NCI-H2196 treated with DMSO at 0.1 percent for 48 hours (cell line): ENCODE measurements around the gene MCRS1.

Source experiments
- DNase-seq: peaks from one replicate; lab custom pipeline; 2025; ENCODE audit not compliant: unreplicated experiment; lab: John Stamatoyannopoulos, UW

Gene MCRS1

DNA sequence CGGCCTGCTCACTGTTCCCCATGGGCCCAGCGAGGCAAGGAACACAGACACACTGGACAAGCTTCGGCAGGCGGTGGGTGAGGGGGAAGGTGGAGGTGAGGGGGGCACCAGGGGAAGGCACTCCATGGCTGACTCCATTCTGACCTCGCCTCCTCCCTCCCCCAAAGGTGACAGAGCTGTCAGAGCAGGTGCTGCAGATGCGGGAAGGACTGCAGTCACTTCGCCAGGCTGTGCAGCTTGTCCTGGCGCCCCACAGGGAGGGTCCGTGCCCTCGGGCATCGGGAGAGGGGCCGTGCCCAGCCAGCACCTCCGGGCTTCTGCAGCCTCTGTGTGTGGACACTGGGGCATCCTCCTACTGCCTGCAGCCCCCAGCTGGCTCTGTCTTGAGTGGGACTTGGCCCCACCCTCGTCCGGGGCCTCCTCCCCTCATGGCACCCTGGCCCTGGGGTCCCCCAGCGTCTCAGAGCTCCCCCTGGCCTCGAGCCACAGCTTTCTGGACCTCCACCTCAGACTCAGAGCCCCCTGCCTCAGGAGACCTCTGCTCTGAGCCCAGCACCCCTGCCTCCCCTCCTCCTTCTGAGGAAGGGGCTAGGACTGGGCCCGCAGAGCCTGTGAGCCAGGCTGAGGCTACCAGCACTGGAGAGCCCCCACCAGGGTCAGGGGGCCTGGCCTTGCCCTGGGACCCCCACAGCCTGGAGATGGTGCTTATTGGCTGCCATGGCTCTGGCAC is 10.6 kb downstream of the MCRS1 start:
- no peak for DNase-seq

DNA sequence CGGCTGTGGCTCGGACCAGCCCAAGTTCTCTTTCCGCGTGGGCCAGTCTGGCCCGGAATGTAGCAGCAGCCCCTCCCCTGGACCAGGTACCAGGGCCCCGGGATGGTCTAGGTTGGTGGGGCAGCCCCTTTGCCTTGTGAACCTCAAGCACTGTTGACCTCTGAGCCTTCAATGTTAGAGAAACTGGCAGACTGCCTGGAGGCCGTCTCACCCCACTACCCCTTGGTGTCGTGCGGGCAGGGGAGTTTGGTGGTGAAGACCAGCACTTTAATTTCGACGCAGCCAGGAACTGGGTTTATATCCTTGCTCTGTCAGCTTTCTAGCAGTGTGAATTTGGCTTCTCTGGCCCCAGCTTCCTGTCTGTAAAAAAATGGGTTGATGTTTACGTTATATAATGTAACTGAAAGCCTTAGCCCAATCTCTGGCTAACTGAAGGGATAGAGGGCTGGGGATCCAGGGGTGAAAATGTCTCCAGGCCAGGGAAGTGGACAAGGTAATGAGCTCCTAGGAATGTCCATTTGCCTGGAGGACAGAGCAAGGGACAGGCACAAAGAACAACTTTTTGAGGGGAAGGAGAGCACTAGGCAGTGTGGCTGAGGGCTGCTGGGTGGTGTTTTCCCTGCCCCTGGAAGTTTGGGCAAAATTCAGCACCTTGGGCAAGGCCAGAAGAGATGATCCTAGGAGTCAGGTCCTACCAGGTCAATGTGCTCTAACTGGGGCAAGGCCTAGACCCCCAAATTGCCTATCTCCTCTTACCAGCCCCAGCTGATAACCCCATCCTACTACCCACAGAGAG is 11.4 kb downstream of the MCRS1 start:
- no peak for DNase-seq

- DNase-seq = no peak
These were observed 12.1 kb downstream of the MCRS1 start for GRCh38 chr12:49555631-49556390.

DNA sequence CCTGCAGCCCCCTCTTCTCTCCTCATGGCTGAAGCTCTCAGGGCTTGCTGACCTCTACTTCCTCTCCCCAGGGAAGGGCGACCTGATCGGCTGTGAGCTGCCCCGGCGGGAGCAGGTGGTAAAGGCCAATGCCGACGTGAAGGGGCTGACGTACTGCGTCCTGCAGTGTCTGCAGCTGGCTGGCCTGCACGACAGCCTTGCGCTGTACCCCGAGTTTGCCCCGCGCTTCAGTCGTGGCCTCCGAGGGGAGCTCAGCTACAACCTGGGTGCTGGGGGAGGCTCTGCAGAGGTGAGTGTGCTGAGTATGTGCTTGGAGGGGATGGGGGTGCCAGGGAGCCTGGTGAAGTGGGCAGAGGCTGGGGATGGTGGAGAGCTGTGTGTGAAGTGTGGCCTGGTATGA is 13.7 kb downstream of the MCRS1 start:
- no peak for DNase-seq

DNA sequence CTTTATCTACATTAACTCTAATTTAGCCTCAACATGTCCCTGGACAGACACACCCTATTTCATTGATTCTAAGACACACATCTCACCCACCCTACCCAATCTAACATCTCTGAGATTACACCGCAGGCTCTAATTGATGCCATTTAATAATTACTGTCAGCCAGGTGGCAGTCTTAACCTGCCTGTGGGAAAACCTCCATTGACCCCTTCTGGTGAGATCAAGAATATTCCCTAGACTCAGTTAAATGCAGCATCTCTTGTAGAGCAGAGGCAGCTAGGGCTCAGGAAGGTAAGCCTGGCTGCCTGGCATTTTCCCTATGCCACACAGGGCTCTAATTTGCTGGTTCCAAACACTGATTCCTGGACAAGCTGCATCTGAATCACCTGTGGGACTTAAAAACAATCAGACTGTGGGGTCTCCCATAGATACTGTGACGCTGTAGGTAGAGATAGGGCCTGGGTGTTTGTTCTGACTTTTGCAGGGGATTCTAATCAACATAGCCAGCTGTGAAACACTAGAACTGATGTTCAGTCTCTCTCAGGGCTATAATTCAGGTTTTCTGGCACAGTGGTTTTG is 14.3 kb downstream of the MCRS1 start:
- peak; percentile 34 for DNase-seq

- no peak for DNase-seq
These were observed 15.0 kb downstream of the MCRS1 start for GRCh38 chr12:49552899-49553298.

GRCh38 chr12:49552425-49552824 is 15.5 kb downstream of the MCRS1 start:
- no peak for DNase-seq

DNA sequence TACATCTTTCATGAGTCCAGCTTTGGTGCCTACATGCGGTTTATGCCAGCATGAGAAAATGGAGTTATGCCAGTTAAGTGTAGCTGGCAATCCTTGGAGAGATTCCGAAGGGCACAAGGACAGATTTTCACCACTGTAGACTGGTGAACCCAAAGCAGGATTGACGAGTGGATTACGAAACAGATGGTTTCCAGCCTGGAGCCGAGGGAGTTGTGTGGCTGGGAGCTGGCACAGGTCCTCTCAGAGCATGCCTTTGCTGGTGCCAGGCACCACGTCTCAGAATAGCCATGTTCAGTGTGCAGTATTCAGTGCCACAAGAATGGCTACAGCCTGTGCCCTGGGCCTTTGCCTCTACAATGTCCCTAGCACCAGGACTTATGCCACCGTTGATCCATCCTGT is 15.9 kb downstream of the MCRS1 start:
- DNase-seq = no peak

DNA sequence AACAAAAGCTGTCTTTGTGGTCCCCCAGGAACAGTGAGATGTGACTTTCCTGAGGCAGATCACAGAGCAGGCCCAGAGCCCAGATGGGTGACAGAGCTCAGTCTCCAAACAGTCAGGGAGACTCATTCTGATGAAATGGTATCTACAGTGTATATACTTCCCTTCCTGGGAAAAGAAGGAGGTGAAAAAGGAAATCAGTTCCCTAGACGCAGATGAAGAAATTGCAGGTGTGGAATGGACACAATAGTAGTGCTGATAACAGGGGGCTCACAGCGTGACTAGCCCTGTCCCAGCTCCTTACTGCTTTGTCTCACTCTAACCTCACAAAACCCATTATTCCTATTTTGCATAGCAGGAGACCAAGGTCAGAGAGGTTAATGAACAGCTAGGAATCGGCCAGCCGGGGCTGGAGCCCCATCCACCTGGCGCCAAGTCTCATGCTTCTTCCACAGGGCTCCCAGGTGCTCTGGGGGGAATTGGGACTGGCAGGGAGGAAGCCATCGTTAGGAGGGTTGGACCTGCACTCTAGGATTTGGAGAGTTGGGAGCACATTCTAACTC is 17.2 kb downstream of the MCRS1 start:
- no peak for DNase-seq

DNA sequence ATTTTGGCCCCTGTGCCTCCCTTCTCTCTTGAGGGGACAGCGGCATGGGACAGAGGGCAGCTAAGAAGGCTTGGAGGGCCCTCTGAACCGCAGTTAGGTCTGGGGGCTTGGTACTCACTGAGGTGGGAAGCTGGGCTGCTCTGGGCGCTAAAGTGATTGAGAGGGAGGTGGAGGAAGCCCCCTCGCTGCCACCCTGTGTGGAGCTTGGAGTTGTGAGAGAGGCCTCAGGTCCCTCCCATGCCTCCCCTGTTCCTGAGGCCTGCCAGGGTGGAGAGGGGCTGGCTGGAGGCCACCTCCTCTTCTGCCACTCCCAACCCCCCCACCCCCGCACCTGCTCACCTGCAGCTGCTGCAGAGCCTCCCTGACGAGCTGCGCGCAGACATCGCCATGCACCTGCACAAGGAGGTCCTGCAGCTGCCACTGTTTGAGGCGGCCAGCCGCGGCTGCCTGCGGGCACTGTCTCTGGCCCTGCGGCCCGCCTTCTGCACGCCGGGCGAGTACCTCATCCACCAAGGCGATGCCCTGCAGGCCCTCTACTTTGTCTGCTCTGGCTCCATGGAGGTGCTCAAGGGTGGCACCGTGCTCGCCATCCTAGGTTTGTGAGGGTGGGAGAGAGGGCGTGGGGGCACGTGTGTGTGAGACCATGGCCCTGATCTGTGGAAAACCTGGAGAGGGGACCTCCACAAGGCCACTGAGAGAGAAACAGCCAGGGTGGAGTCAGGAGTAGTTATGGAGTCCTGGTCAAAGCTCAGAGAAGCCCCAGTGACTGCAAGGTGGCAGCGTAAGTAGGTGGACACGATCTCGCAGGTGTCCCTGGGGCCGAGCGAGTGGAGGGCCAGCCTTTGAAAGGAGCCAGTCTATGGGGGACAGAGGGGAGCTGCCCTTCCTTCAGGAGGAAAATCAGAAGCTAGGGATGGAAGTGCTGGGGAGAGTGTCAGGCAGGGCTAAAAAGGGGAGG is 17.9 kb downstream of the MCRS1 start:
- peak; percentile 55 for DNase-seq

DNA sequence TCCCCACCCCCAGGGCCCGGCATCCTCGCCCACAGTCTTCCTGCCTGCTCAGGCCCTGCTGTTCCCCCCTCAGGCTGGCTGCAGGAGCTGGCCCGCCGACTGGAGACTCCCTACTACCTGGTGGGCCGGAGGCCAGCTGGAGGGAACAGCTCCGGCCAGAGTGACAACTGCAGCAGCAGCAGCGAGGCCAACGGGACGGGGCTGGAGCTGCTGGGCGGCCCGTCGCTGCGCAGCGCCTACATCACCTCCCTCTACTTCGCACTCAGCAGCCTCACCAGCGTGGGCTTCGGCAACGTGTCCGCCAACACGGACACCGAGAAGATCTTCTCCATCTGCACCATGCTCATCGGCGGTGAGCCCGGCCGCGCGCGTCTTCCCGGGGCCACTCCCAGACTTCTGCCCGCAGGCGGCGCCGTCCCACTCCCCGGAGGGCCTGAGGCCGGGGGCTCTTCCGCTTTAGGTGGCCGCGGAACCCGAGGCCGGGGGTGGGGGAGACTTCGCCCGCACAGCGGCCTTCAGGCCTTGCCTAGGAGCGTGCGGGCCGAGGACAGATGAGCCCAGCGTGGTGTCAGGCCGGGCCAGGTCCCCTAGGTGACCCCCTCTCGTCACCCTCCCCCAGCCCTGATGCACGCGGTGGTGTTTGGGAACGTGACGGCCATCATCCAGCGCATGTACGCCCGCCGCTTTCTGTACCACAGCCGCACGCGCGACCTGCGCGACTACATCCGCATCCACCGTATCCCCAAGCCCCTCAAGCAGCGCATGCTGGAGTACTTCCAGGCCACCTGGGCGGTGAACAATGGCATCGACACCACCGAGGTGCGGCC is 18.9 kb downstream of the MCRS1 start:
- no peak for DNase-seq

GRCh38 chr12:49548481-49548821 is 19.5 kb downstream of the MCRS1 start:
- DNase-seq = no peak

DNA sequence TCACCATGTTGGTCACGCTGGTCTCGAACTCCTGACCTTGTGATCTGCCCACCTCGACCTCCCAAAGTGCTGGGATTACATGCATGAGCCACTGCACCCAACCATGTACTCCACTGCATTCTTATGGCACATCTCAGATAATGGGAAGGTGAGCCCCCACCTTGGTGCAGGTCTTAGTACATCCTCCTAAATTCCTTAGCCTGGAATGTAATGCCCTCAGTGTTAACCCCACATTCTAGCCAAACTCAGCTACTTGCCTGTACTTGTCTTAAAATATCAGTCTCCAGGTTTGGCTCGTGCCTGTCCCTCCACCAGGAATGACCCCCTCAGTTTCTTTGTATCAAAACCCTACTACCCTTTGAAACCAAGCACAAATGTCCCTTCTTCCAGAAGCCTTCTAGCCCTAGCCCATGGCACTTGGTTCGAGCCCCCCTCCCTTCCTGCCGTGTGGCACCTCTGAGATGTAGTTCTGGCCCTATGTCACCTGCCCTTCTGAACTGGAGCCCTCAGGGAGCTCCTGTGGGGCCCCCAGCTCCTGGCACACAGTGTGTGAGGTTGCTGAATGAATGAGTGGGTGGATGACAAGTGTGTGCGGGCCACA is 20.8 kb downstream of the MCRS1 start:
- DNase-seq = no peak

GRCh38 chr12:49546481-49546880 is 21.5 kb downstream of the MCRS1 start:
- no peak for DNase-seq

DNA sequence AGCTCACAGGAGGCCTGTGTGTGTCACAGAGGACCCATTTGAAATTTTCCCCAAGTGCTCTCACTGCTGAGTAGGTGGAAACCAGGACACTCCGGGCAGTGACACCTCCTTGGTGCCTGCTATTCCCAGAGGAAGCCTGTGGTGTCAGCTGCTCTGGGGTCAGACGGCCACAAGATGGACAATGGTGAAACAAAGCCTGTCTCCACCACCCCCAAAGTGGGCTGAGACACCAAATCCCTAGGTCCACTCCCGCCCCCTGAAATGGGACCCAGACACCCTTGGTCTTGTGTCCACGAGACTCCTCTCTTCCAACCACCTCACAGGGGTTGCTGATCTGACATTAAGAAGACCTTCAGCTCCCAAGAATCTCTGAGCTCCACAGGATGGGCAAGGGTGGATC is 22.1 kb downstream of the MCRS1 start:
- no peak for DNase-seq

DNA sequence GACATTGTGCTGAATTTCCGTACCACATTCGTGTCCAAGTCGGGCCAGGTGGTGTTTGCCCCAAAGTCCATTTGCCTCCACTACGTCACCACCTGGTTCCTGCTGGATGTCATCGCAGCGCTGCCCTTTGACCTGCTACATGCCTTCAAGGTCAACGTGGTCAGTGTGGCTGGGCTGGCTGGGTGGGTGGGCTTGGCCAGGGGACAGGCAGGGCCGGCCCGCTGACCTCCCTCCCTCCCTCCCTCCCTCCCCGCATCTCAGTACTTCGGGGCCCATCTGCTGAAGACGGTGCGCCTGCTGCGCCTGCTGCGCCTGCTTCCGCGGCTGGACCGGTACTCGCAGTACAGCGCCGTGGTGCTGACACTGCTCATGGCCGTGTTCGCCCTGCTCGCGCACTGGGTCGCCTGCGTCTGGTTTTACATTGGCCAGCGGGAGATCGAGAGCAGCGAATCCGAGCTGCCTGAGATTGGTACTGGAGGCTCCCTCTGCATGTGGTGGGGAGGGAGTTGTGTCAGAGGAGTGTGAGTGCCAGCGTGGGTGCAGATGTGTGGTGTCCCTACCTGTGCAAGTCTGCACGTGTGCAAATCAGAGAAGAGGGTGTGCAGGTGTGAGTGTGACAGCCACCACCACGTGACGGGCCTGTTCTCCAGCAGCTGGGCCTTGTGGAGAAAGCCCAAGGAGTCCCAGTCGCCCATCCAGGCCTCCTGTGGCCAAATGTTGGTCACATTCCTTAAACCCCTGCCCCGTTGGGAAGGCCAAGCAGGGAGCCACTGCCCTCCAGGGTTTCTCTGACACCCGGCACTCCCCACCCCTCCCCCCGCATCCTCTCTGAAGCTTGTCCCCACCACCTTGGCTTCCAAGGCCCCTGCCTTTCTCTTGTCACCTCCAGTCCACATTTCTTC is 23.8 kb downstream of the MCRS1 start:
- DNase-seq = no peak

DNA sequence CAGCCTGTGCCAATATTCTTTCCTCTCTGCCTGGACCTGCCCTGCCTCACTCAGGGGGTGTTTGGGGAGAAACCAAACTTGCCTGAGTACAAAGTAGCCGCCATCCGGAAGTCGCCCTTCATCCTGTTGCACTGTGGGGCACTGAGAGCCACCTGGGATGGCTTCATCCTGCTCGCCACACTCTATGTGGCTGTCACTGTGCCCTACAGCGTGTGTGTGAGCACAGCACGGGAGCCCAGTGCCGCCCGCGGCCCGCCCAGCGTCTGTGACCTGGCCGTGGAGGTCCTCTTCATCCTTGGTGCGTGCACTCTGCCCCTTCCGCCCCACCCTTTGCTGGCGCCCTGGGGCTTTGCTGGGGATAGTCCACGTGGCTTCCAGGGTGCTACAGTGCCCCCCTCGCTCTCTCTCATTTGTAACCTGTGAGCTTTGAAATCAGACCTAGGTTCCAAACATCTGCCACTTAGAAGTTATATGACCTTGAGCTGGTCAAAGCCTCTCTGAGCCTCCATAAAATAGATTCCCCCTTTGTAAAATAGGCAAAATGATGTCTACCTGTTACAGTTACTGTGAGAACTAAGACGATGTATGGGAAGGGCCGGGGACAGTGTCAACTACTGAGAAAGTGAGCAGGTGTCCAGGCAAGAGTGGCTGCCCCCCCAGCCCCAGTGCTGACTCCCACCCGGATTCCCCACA is 24.6 kb downstream of the MCRS1 start:
- DNase-seq = no peak
